A673 (cell line): ENCODE results near the gene ADGRD1.

Experiments
- EZH2 ChIP-seq: fragments of 200-600 bp; sonication (generic); IDR thresholded peaks from 2 replicates; pipeline ENCODE4 v1.6.1; 2017; ENCODE audit warnings: borderline replicate concordance, low read depth, mild to moderate bottlenecking, mixed read lengths, antibody characterized with exemption, low read length; ENCODE audit not compliant: poor library complexity, severe bottlenecking
- TF ChIP-seq, protein P1 (sequence below): fragments of 300-800, 200-600 bp; sonication (generic); conservative IDR thresholded peaks from 2 replicates; pipeline ENCODE4 v1.5.1; 2017; ENCODE audit warnings: low read depth, mild to moderate bottlenecking, antibody characterized with exemption, low read length, moderate library complexity, mixed read lengths

DNA sequence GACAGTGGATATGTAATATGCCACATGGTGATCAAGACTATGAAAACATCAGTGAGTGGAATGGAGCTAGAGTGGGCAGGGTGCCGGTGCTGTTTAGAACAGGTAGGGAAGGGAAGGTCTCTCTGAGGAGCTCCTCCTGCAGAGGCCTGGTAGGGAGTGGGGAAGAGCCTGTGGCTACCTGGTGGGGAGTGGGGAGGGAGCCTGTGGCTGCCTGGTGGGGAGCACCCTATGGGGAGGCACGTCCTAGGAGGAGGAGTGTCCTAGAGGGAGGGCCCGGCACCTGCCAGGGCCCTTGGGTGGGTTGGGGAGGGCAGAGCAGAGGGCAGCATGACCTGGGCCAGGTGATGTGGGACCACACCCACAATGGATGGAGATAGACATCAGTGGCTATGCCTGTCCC, 122.6 kb downstream of the ADGRD1 start:
- TF ChIP-seq, protein P1, sequence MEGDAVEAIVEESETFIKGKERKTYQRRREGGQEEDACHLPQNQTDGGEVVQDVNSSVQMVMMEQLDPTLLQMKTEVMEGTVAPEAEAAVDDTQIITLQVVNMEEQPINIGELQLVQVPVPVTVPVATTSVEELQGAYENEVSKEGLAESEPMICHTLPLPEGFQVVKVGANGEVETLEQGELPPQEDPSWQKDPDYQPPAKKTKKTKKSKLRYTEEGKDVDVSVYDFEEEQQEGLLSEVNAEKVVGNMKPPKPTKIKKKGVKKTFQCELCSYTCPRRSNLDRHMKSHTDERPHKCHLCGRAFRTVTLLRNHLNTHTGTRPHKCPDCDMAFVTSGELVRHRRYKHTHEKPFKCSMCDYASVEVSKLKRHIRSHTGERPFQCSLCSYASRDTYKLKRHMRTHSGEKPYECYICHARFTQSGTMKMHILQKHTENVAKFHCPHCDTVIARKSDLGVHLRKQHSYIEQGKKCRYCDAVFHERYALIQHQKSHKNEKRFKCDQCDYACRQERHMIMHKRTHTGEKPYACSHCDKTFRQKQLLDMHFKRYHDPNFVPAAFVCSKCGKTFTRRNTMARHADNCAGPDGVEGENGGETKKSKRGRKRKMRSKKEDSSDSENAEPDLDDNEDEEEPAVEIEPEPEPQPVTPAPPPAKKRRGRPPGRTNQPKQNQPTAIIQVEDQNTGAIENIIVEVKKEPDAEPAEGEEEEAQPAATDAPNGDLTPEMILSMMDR: no peak
- TF ChIP-seq EZH2: no peak
